Activated CD4-positive, CD25-positive, alpha-beta regulatory T cell (primary cell): ENCODE results near the gene ABHD12B.
A peak's percentile ranks its signal among the peaks of the same experiment; 100 is the strongest.

ENCODE experiments used
- DNase-seq, 4 experiments: peaks; one replicate each; lab custom pipeline; 2025; lab: John Stamatoyannopoulos, UW

ABHD12B gene

DNA sequence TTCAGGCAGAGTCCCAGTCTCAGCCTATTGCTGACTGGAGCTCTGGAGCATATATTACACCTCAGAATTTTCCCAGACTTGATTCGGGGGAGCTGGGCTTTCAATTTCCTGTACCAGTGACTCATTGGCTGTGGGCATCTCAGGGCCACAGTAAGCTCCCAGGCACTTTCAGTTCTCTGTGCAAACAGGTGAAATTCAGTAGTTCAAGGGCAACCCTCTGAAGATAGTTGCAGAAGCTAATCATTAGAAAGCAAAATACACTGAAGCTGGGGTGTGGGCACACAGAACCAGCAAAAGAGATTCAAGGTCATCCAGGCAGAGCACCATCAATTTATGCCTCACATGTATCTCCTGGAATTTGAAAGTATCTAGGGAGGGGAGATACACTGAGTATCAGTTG, 32.8 kb upstream of the ABHD12B start:
- DNase-seq, result no peak

DNA sequence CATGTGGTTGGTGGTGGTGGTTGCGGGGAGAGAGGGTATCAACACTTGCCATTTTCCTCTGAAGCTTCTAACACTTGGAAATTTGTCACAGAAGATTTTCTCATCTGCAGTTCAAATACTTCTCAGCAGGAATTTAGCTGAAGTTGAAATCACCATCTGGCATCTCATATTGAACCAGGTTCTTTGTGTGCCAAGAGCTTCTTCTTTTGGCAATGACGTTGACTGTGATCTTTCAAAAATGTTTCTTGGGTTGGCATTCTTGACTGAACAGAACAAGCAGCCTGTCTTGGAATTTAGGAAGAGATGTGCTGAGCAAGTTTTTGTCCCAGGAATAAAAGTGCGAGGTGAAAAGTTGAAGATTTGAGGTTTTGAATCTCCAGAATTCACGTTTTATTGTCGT, 32.2 kb upstream of the ABHD12B start:
- DNase-seq, result no peak

DNA sequence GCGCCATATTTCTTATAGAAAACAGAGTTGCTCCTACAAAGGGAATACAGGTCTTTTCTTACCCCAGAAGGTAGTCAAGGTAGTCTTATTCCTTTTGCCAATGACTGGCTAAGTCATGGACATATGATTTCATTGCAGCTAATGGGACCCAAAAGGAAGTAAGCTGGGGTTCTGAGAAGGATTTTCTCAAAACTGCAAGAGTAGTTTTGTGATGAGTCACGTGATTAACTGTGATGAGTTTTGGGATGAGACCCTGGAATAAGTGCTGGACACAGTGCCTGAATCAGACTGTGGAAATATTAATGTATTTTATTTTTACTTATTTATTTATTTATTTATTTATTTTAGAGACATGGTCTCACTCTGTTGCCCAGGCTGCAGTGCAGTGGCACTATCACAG, 27.5 kb upstream of the ABHD12B start:
- no peak for DNase-seq

DNA sequence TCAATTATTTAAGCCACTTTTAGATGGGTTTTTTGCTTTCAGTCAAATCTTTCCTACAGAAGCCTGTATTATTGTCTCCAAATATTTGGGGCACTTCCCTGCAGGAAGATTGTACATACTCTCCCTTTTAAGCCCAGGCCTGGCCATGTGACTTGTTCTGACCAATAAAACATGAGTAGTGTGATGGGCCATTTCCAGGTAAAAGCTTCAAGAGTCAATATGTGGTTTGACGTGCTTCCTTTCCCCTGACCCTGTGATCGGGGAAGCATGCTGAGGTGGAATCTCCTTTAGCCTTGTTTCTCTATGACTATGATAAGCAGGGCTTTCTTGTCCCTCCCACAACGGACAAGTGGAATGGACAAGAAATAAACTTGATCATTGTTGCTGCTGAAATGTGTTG, 26.7 kb upstream of the ABHD12B start:
- no peak for DNase-seq

DNA sequence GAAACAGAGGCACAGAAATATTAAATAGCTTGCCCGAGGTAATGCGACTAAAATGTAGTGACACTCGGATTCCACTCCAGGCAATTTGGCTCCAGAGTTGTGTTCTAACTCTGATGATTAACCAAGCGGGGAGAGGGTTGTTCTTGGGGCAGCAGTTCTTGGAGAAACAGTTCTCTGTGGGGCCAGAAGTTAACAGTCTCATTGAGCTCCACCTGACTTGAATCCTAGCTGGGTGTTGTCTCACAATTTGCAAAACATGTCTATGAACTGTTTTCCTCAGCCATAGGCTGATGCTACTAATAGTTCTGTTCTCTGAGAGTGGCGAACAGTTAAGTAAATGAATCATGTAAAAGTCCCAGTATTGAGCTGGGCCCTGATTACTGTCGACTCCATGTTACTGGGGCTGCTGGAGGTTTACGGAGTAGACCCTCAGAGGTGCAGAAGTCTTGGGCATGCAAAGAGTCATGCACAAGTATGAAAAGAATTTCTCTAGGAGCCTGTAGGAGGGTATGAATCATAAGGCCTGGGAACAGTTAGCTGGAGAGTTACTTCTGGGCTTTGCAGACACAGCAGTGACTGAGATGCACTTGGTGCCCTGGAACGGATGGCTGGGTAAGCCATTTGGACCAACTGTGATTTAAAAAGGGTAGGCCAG, 25.5 kb upstream of the ABHD12B start:
- no peak for DNase-seq

DNA sequence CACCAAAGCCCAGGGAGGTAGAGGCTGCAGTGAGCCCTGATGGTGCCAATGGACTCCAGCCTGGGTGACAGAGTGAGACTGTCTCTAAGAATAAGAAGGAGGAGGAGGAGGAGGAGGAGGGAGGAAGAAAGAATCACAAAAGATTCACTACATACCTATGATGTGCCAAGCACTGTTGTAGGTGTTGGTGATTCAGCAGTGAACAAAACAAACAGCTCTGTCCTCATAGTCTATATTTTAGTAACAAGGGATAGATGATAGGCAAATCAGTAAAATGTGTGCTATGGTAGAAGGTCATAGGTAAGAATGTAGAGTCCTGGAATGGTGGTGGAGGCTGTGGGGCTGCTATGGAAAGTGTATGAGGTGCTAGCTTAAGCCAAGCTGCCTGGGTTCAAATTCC, 18.0 kb upstream of the ABHD12B start:
- no peak for DNase-seq

DNA sequence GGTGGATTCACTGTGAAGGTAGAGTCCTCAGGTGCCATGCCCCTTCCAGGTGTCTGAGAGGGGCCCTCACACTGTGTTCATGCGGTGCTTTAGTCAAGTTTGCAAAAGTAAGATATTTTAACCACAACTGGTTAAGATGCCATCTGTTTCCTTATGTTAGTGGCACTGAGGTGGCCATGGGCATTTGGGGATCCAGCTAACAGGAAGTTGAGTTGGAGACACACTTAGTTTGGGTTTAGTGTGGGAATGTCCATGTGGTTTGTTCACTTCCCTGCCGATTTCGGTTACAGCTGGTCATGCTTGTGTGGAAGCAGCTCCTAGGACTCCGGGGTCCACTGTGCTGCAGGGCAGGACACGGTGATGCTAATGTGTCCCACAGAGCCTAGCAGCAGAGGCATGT, 17.3 kb upstream of the ABHD12B start:
- no peak for DNase-seq

DNA sequence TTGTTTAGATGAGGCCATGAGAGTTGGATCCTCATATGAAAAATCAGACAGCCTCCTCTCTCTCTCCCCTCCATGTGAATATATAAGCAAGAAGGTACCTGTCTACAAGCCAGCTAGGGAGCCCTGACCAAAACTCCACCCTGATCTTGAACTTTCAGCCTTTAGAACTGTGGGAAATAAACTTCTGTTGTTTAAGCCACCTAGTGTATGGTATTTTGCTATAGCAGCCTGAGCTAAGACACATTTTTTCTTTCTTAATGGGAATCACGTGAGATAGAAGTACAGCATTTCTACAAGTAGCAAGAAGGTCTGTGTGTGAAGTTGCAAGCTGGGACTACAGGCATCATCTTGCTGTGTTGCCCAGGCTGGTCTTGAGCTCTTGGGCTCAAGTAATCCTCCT, 16.3 kb upstream of the ABHD12B start:
- no peak for DNase-seq

DNA sequence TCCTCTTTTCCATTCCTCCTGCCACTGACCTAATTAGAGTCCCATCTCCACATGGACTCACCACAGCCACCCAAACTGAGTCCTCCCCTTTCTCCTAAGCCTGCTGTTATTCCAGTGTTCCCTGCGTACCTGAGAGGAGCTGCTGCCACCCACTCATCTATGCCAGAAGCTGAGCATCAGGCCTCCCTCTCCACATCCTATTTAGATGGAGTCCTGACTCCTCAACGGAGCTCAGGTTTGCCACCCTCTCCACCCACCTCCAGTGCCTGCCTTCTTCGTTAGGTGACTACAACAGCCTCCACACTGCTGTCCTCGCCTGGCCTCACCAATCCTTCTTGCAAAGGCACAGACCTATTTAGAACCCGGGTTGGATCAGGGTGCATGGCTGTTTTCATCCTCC, 15.2 kb upstream of the ABHD12B start:
- DNase-seq, result no peak

DNA sequence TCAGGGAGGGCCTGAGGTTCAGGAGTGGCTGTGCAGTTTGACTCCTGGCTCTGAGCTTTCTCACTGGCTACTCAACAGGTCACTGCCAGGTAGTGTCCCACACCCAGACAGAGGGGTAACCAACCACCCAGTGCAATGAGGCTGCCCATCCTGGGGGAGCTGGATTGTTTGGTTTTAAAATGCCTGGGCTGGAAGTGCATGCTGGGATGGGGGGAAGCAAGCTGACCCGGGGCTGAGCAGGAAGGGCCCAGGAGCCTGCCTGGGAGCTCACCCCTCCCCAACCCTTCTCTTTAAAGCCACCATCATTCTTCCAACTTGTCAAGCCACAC, 12.6 kb upstream of the ABHD12B start:
- no peak for DNase-seq

DNA sequence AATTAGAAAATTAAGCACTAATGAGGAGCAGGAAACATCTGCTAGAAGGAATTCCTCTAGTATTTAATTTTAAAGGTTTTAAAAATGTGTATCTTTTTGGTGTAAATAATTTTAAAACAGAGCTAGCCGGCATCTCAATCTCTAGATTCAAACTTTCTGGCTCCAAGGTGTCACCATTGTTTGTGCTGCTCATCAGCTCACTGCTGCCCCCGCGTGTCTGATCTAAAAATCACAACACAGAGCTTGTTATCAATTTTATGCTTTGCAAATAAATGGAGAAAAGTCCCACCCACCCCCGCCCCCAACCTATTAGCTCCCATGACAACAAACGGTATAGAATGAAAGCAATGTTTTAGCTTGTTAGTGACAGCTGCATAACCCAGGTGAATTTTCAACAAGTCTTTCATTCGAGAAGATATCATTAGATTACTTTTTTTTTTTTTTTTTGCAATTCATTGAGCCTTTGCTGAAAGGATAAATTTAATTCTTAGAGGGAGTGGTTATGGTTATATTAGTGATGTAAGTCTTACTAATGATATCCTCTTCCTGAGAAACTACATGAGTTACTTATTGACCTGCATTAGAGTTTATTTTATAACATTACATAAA, 11.3 kb upstream of the ABHD12B start:
- peak; percentile 72 to 91 (median 74) for DNase-seq

DNA sequence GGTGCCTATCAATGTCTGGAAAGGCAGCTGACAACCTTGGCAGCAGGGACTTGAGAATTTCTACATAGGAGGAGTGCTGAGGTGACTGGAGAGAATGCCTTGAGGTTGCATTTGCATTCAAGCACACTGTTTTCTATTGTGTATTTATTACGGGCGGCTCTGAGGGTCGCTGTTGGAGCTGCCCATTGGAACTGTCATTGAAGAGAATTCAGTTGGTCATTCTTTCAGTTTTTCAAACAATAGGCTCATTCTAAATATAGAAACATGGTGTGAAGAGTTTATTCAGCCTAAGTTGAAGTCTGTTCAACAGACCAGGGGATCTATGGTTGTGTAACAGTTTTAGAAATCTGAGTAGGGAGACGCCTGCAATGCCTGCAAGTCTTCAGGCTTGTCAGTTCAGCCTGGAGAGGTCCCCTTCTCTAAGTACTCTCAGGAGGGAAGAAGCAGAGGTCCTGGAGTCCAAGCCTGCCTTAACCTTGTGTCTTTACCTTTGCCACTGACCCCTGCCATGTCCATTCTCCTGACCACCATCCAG, 9.8 kb upstream of the ABHD12B start:
- DNase-seq, result no peak

DNA sequence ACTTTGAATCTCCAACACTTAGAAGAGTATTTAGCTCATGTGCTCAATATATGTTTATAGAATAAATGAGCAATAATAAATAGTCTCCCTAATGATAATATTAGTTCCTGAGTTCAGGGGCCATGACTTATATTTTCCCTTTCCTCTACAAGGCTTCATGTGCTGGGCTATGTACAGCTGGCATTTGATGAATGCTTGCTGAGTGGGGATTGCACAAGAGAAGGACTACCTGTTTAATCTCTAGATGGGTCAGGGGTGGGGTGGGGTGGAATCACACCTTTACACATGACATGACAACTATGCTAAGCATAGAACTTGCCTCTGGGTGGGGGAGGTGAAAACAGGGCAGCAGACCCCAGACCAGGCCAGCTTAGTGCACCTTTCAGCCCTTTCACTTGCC, 7.6 kb upstream of the ABHD12B start:
- DNase-seq, result no peak

DNA sequence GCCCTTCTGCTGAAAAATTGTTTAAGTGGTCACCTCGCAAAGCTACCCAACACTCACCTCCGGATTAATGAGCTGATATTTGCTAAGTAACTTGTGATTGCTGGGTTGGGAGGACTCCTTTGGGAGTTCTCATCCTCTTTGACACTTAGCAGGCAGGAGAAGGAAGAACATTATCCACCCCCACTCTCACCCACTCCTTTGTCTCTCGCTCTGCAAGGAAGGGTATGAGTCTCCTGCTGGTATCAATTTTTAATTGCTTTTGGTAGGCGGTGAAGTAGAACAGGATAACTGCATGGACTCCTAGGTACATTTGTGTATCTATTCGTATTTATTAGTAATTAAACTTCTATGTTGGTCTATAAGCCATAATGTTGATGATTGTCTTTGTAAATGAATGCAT, 6.9 kb upstream of the ABHD12B start:
- DNase-seq, result no peak

DNA sequence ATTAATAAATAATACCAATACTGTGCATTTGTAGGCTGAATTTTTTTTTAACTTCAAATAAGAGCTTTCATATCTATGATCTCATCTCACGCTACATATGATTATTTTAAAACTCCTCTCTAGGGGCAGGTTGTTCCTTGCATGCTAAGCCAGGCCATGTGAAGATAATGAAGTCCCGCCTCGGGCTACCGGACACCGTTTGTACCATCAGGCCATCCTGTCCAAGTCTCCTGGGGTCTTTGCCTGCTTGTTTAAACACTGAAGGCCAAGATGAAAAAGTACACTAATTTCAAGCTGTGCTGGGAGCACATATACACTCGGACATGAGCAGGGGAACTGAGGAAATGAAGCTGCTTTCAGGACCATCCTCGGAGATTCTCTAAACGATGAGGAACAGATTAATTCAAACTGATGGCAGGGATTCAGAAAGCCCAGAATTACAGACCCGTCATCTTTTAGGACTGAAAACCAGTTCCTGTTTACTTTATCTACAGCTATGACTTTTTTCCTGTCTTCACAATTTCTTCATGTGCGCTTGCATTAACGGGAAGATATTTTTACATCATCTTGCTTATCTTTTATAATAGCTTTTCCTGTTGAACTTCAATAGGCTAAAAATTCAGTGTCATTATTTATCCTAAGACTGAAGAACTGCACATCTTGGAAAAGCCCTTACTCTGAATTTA, 6.3 kb upstream of the ABHD12B start:
- no peak for DNase-seq

DNA sequence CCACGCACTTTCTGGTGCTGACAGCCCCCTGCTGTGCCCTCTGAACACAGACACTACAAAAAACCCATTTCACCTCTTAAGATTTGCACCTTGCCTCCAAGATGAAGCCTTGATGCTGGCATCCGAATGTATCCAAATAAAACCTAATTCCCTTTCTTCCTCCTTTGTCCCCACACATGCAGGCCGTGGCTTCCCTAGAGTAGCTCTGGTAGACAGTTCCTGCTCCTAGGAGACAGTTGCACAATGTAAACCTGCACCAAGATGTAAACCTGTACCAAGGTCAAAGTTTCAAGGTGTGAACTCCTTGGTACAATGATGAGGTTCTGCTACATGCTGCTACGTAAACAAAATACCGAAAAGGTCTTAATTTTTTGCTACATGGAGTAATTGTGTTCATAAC, 625 bp upstream of the ABHD12B start:
- no peak for DNase-seq

DNA sequence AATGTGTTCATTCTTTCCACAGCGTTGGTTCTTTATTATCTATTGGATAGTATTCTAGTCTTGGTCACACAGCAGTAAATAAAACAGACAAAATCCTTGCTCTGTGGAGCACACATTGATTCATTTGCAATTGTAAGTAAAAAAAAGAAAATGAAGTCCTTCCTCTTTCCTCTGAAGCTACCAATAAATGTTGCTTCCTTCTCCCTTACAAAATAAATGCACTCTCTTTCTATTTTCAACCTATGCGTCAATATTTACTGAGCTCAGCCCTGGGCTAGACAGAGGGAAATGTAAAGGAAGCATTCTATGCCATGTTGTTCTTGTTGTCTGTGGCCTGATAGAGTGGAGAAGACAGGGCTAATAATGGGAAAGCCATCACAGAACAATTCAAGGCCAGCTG, 2.9 kb downstream of the ABHD12B start:
- no peak for DNase-seq

DNA sequence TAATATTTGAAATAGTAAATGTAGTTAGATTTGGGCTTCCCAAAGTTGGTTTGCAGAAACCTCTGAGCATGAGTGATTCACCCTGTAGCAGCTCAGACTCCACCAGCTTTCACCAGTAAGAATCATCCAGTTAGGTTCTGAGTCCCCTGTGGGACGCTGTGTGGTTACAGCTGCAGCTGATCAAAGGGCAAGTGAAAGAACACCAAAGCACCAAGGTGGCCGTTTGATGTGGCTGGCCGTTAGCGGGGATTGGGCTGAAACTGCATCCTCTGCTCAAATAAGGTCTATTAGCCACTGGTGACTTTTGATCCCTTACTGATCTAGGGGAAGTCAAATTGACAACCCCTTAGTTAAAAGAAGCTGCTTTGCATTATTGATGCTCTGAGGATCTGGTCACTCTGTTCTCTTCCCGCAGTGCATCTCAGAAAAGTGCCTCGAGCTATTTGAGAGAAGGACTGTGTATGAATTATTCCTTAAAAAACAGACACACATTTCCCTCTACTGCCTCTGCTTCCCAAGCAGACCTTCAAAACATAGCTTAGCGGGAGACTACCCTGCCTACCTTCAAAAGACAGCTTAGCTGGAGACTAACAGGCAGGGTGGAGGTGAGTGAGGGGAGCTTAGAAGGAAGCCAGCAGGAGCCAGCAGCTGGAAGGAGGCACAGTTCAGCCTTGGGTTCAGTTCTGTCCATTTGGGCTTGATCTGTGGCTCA, 3.7 kb downstream of the ABHD12B start:
- DNase-seq, result peak in 2 of 4 experiments; percentile 8 to 11

DNA sequence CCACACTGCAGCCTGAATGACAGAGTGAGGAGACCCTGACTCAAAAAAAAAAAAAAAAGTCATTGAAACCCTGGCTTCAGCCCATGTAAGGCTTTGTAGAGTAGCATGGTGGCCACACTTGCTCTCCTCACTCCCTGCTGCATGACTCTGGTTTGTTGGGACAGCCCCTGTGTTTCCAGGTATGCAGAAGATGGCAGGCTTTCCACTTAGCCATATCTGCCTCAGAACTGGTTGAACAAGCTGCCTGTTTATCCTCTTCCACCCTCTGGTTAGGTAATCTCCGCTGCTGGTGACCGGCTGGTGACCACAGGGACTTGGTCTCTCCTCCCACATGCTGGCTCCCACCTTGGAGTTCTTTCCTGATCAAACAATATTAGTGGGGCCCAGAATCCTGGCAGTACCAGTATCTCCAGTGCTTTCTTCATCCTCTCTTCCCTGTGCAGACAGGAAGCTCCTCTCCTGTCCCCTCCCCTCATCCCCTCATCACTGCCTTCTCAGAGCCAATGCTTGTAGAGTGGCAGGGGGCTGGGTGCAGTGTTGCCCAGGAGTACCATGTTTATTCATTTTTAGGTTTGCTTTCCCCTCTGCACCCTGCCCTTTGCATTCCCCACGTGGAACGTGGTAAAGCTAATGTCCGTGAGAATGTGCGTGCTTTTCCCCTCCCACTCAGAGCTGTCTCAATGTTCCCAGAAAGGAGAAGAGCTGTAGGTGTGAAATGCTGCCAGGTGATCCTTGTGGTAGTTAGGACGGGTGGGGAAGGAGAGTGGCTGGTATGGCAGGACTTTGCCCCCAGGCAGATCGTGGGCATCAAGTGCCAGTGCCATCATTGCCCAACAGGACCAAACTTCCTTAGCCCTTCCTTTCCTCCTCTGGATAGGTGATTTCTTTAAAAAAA, 11.3 kb downstream of the ABHD12B start:
- no peak for DNase-seq

DNA sequence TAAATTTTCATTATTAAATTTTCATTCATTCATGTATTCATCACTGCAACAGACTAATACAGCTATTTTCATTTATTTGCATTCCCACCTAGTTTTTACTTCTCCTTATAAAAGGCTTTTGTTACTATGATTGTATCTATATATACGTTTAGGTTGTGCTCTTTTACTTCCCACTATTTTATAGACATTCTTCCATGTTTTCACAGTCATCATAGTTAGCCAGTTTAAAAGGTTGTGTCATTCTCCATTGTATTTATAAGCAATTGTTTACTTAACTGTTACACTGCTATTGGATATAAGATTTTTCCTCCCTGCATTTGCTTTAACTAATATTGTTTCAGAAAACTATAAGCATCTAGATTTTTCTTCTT, 12.0 kb downstream of the ABHD12B start:
- DNase-seq, result no peak

DNA sequence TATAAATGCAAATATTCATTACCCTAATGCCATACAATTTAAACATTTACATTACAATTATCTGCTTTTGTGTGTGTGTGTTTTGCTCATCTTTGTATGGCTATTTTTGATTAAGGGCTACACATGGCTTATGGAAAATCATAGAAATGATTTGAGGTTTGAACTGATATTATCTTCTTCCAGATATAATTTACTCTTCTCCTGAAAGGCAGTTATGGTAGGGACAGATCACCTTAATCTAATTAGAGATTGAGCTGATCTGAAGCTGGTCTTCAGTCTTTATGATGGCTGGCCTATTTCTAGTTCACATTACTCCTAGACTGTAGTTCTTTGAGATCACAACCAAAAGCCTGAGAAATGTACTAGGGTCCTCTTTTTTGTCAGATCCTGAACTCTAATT, 15.6 kb downstream of the ABHD12B start:
- no peak for DNase-seq

DNA sequence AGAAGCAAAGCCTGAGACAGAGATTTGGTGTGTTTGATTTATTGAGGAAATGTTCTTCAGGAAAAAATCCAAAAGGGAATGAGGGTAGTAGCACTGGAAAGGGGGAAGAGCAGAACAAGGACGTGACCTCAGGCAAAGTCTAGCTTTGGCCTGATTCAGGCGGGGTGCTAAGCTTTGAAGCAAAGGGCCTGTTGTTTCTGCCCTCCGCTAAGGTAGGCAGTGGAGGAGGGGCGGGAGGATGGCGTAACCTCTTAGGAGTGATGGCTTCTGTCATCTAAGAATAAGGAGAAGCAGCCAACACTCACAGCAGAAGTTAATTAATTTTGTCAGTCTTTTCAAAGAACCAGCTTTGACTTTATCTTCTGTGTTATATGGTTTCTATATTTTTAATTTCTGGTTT, 20.4 kb downstream of the ABHD12B start:
- DNase-seq, result no peak
